SK-N-SH (cell line): ENCODE data around the gene TAOK1. TPM values are rescaled to one million over a fixed set of nuclear protein-coding genes. Genes with fewer than 3 reads are reported as not detected.

Experiments used
- CTCF ChIA-PET: fragments of 300-600, 350-600 bp; formaldehyde crosslinking; extraction: SDS; loops from one replicate; lab custom pipeline; 2021; lab: Yijun Ruan, JAX
- POLR2A ChIA-PET: fragments of 350-600 bp; sonication (Branson Sonifier 250); formaldehyde crosslinking; extraction: SDS; loops from one replicate; lab custom pipeline; 2020; ENCODE audit warnings: antibody characterized with exemption, inconsistent platforms; lab: Yijun Ruan, JAX
- DNase-seq: peaks from one replicate; pipeline ENCODE4 v3.0.0; 2012
- H2AFZ ChIP-seq: fragments of 200-600 bp; sonication (generic); 2 replicates; pipeline ENCODE4 v1.8.1; 2016; ENCODE audit warnings: antibody characterized with exemption, mild to moderate bottlenecking, low read depth
- H3F3A ChIP-seq: fragments of 200-600 bp; sonication (generic); replicated peaks from 2 replicates; pipeline ENCODE3; 2016; ENCODE audit warnings: antibody characterized with exemption, mild to moderate bottlenecking; ENCODE audit not compliant: insufficient read depth
- H3K27ac ChIP-seq, 2 experiments: fragments of 200-500 bp in 1 of 2; fragments of 200-600 bp in 1 of 2; sonication (Bioruptor generic) in 1 of 2; sonication (generic), shearing (Covaris generic) in 1 of 2; 2 replicates each; pipeline versions ENCODE4 v1.5.1 to v1.6.1; 2014 to 2016; ENCODE audit warnings: low read depth in 2 of 2, inconsistent platforms in 1 of 2, low read length in 1 of 2, mild to moderate bottlenecking in 1 of 2, mixed read lengths in 1 of 2
- H3K27me3 ChIP-seq: fragments of 200-600 bp; sonication (generic), shearing (Covaris generic); 2 replicates; pipeline ENCODE4 v1.6.1; 2016; ENCODE audit warnings: mixed run types; ENCODE audit not compliant: insufficient read depth
- H3K36me3 ChIP-seq, 2 experiments: fragments of 200-500 bp in 1 of 2; fragments of 200-600 bp in 1 of 2; sonication (Bioruptor generic) in 1 of 2; sonication (generic) in 1 of 2; replicated peaks in 1 of 2; 2 replicates each; pipeline versions ENCODE3 to v1.5.1; 2014 to 2016; ENCODE audit warnings: low read length in 1 of 2, mild to moderate bottlenecking in 1 of 2; ENCODE audit not compliant: insufficient read depth in 2 of 2, control insufficient read depth in 1 of 2
- H3K4me1 ChIP-seq, 2 experiments: fragments of 200-500 bp in 1 of 2; fragments of 200-600 bp in 1 of 2; sonication (Bioruptor generic) in 1 of 2; sonication (generic), shearing (Covaris generic) in 1 of 2; 2 replicates each; pipeline versions ENCODE4 v1.5.1 to v1.6.1; 2014 to 2016; ENCODE audit warnings: low read depth in 1 of 2, low read length in 1 of 2, mixed run types in 1 of 2; ENCODE audit not compliant: insufficient read depth in 2 of 2, control insufficient read depth in 1 of 2
- H3K4me2 ChIP-seq: fragments of 200-600 bp; sonication (generic), shearing (Covaris generic); 2 replicates; pipeline ENCODE4 v1.6.1; 2017; ENCODE audit warnings: mixed run types
- H3K4me3 ChIP-seq, 2 experiments: fragments of 200-500 bp in 1 of 2; fragments of 200-600 bp in 1 of 2; sonication (Bioruptor generic) in 1 of 2; sonication (generic), shearing (Covaris generic) in 1 of 2; 2 replicates each; pipeline versions ENCODE4 v1.5.1 to v1.8.1; 2014 to 2016; ENCODE audit warnings: low read depth in 2 of 2, inconsistent platforms in 1 of 2, low read length in 1 of 2, mild to moderate bottlenecking in 1 of 2, mixed read lengths in 1 of 2, moderate library complexity in 1 of 2
- H3K79me2 ChIP-seq: fragments of 200-600 bp; sonication (generic); 2 replicates; pipeline ENCODE4 v1.8.1; 2017; ENCODE audit warnings: mild to moderate bottlenecking; ENCODE audit not compliant: insufficient read depth
- H3K9ac ChIP-seq: fragments of 200-600 bp; sonication (generic); 2 replicates; pipeline ENCODE4 v1.6.1; 2017; ENCODE audit warnings: mixed run types
- H3K9me2 ChIP-seq: fragments of 200-600 bp; sonication (generic); 2 replicates; pipeline ENCODE4 v1.6.1; 2017; ENCODE audit warnings: mixed run types
- H3K9me3 ChIP-seq: fragments of 200-600 bp; sonication (generic); 2 replicates; pipeline ENCODE4 v1.6.1; 2017; ENCODE audit warnings: mixed run types, mild to moderate bottlenecking, moderate library complexity
- H4K20me1 ChIP-seq: fragments of 200-600 bp; sonication (generic); 2 replicates; pipeline ENCODE4 v1.6.1; 2017; ENCODE audit warnings: mild to moderate bottlenecking, mixed run types; ENCODE audit not compliant: insufficient read depth
- CTCF ChIP-seq: fragments of 200-600 bp; sonication (generic); IDR thresholded peaks from 2 replicates; pipeline ENCODE4 v1.6.1; 2017; ENCODE audit warnings: antibody characterized with exemption, mild to moderate bottlenecking, moderate library complexity
- IRF3 ChIP-seq: fragments of 150-350 bp; IDR thresholded peaks from 2 replicates; pipeline ENCODE4 v1.6.1; 2016; ENCODE audit warnings: mild to moderate bottlenecking, low read depth, low read length
- MAX ChIP-seq: IDR thresholded peaks from 2 replicates; pipeline ENCODE4 v1.4.0; 2012; ENCODE audit warnings: low read depth
- MXI1 ChIP-seq: IDR thresholded peaks from 2 replicates; pipeline ENCODE4 v1.6.1; 2012; ENCODE audit warnings: mild to moderate bottlenecking, low read depth, low read length, improper control_type of control experiment
- REST ChIP-seq: IDR thresholded peaks from 2 replicates; pipeline ENCODE4 v1.6.1; 2012; ENCODE audit warnings: mild to moderate bottlenecking, low read depth, low read length, moderate library complexity
- SIN3A ChIP-seq: IDR thresholded peaks from 2 replicates; pipeline ENCODE4 v1.6.1; 2012; ENCODE audit warnings: low read depth, mild to moderate bottlenecking, low read length, moderate library complexity, borderline replicate concordance
- SMC3 ChIP-seq: IDR thresholded peaks from 2 replicates; pipeline ENCODE4 v1.6.1; 2012; ENCODE audit warnings: low read depth, low read length, improper control_type of control experiment
- USF2 ChIP-seq: fragments of 150-350 bp; IDR thresholded peaks from 2 replicates; pipeline ENCODE4 v1.6.1; 2017; ENCODE audit warnings: antibody characterized with exemption, low read length, low read depth, borderline replicate concordance
- WGBS: methylation state at CpG from one replicate; pipeline ENCODE4 v1.1.6; 2017; ENCODE audit warnings: low lambda C conversion rate; 5-methylcytosine and 5-hydroxymethylcytosine counted together
- polyA plus RNA-seq, 3 experiments: library from polyadenylated mRNA; depleted of rRNA; stranded (reverse); fragments of >200 nt; gene quantifications; 2 replicates each; pipeline ENCODE4 v1.2.3, GENCODE V29; 2012

The TAOK1 gene
- polyA plus RNA-seq, 1 of the 3 experiments (the other 2 are of a cell fraction) = 5.9 TPM

GRCh38 chr17:29593591-29594518 lies 203.7 kb downstream of the TAOK1 start:
- Histone ChIP-seq H3K27ac (peak overlapping the region in 1 of 2 experiments; percentile 91; a peak in 2 of 4 replicates), H3K9ac (peak overlapping the region; percentile 63; the same call in 1 of the 2 replicates), H3K4me2 (peak overlapping the region; percentile 93), H2AFZ (peak overlapping the region; percentile 65; the same call in 1 of the 2 replicates), H3K79me2 (peaks cover 20% of the 10 kb centered on the region), H3K9me2 (no peaks in the 10 kb centered on the region), H3F3A (peaks cover 29% of the 10 kb centered on the region), H3K9me3 (no peaks in the 10 kb centered on the region), H4K20me1 (peaks cover 4% of the 10 kb centered on the region; the same call in 1 of the 2 replicates), H3K36me3 (no peaks in the 10 kb centered on the region), H3K4me3 (peak overlapping the region; percentile 65 to 89), H3K4me1 (peaks cover 34 to 66% of the 10 kb centered on the region in 2 experiments), H3K27me3 (no peaks in the 10 kb centered on the region)
- TF ChIP-seq CTCF (peak; percentile 36), IRF3 (no peak), SMC3 (no peak), REST (peak; percentile 99), MAX (peak; percentile 40; the same call in 1 of the 2 replicates), USF2 (no peak), MXI1 (peak; percentile 35; the same call in 1 of the 2 replicates), SIN3A (peak; percentile 96)
- WGBS = 3% methylated on average over 9 of the region's 64 CpGs
- CTCF ChIA-PET = interaction anchor here (0.6 to 5.0 kb wide), 16 partner anchors 12 to 641 kb away, joined by 3 to 123 read pairs (median 4); partner anchors contain the start of genes ABHD15 and TP53I13
- DNase-seq = no peak
- POLR2A ChIA-PET = interaction anchor here (1.0 kb wide), 1 partner anchor 338 kb away, joined by 5 read pairs; no protein-coding TSS in a partner anchor
